ES-I3 (cell line): ENCODE measurements around the gene TUBA1B.

Source experiments
- H3K36me3 ChIP-seq: 2 replicates; pipeline ENCODE4 v1.6.1; 2013; ENCODE audit warnings: mild to moderate bottlenecking, low read length, control low read depth, moderate library complexity; ENCODE audit not compliant: insufficient read depth
- H3K4me1 ChIP-seq: 2 replicates; pipeline ENCODE4 v1.6.1; 2013; ENCODE audit warnings: mild to moderate bottlenecking, control low read depth, low read length; ENCODE audit not compliant: insufficient read depth
- H3K9ac ChIP-seq: 2 replicates; pipeline ENCODE4 v1.6.1; 2013; ENCODE audit warnings: low read depth, mild to moderate bottlenecking, low read length, moderate library complexity
- H3K9me3 ChIP-seq: 2 replicates; pipeline ENCODE4 v1.6.1; 2013; ENCODE audit warnings: mild to moderate bottlenecking, low read length, moderate library complexity; ENCODE audit not compliant: control insufficient read depth, insufficient read depth

Gene TUBA1B

GRCh38 chr12:49089821-49090773 lies 41.1 kb downstream of the TUBA1B start:
- H3K9me3 ChIP-seq: no peaks in the 10 kb centered on the region
- H3K4me1 ChIP-seq: peaks cover 14% of the 10 kb centered on the region; the same call in 1 of the 2 replicates
- H3K36me3 ChIP-seq: no peaks in the 10 kb centered on the region
- H3K9ac ChIP-seq: peak overlapping the region; percentile 16; the same call in 1 of the 2 replicates

- Histone ChIP-seq H3K36me3 (no peaks in the 10 kb centered on the region), H3K9me3 (no peaks in the 10 kb centered on the region), H3K4me1 (peaks cover 14% of the 10 kb centered on the region; the same call in 1 of the 2 replicates), H3K9ac (no peak overlapping the region)
These were observed 42.3 kb downstream of the TUBA1B start for GRCh38 chr12:49088932-49089330.

GRCh38 chr12:49088150-49088931 lies 42.9 kb downstream of the TUBA1B start:
- H3K36me3 ChIP-seq: no peaks in the 10 kb centered on the region
- H3K9ac ChIP-seq: no peak overlapping the region
- H3K9me3 ChIP-seq: no peaks in the 10 kb centered on the region
- H3K4me1 ChIP-seq: peaks cover 13% of the 10 kb centered on the region; the same call in 1 of the 2 replicates

- H3K4me1 ChIP-seq: peaks cover 3% of the 10 kb centered on the region; the same call in 1 of the 2 replicates
- no peak overlapping the region for H3K9ac ChIP-seq
- H3K9me3 ChIP-seq: no peaks in the 10 kb centered on the region
- no peaks in the 10 kb centered on the region for H3K36me3 ChIP-seq
These were observed 45.1 kb downstream of the TUBA1B start for GRCh38 chr12:49086116-49086515.

GRCh38 chr12:49084438-49084837 lies 46.8 kb downstream of the TUBA1B start:
- Histone ChIP-seq H3K36me3 (no peaks in the 10 kb centered on the region), H3K4me1 (peaks cover 3% of the 10 kb centered on the region; the same call in 1 of the 2 replicates), H3K9ac (no peak overlapping the region), H3K9me3 (no peaks in the 10 kb centered on the region)

- Histone ChIP-seq H3K4me1 (no peaks in the 10 kb centered on the region), H3K9me3 (no peaks in the 10 kb centered on the region), H3K36me3 (no peaks in the 10 kb centered on the region), H3K9ac (no peak overlapping the region)
These were observed 51.4 kb downstream of the TUBA1B start for GRCh38 chr12:49079793-49080192.
